Chondrocyte (in vitro differentiated cells): ENCODE measurements around the gene MYO1A. TPM values are rescaled to one million over a fixed set of nuclear protein-coding genes. Genes with fewer than 3 reads are reported as not detected.
A peak's percentile ranks its signal among the peaks of the same experiment; 100 is the strongest.

Experiments
- DNase-seq: peaks from one replicate; pipeline ENCODE4 v3.0.0; 2021; ENCODE audit warnings: mixed read lengths, low spot score
- H3K27ac Mint-ChIP-seq: one replicate; pipeline ENCODE4 v1.8.0; 2021; ENCODE audit warnings: mild to moderate bottlenecking, moderate library complexity, mixed read lengths; ENCODE audit not compliant: unreplicated experiment
- H3K27me3 Mint-ChIP-seq: 2 replicates; pipeline ENCODE4 v1.8.0; 2021; ENCODE audit warnings: low read depth, mixed read lengths
- H3K36me3 Mint-ChIP-seq: 2 replicates; pipeline ENCODE4 v1.8.0; 2021; ENCODE audit warnings: low read depth, mixed read lengths
- H3K4me1 Mint-ChIP-seq: 2 replicates; pipeline ENCODE4 v1.8.0; 2021; ENCODE audit warnings: low read depth, mild to moderate bottlenecking, mixed read lengths
- H3K4me3 Mint-ChIP-seq: one replicate; pipeline ENCODE4 v1.8.0; 2021; ENCODE audit warnings: mild to moderate bottlenecking, moderate library complexity, mixed read lengths; ENCODE audit not compliant: unreplicated experiment
- H3K9me3 Mint-ChIP-seq: 2 replicates; pipeline ENCODE4 v1.8.0; 2021; ENCODE audit warnings: low read depth, mixed read lengths
- CTCF ChIP-seq: fragments of 200-600 bp; sonication (generic); IDR thresholded peaks from 2 replicates; pipeline ENCODE4 v1.5.0; 2021; ENCODE audit warnings: antibody characterized with exemption, mild to moderate bottlenecking, moderate library complexity
- total RNA-seq: library from RNA; stranded (reverse); gene quantifications from 3 replicates; pipeline ENCODE4 v1.2.1, GENCODE V29; 2021

MYO1A gene
- total RNA-seq, 1 donor from 2014 or later = not detected

- H3K27ac Mint-ChIP-seq = peak overlapping the region; percentile 74
- TF ChIP-seq CTCF = no peak
- H3K36me3 Mint-ChIP-seq = peaks cover 16% of the 10 kb centered on the region
- DNase-seq = no peak
- H3K4me1 Mint-ChIP-seq = peaks cover 38% of the 10 kb centered on the region
- H3K9me3 Mint-ChIP-seq = no peaks in the 10 kb centered on the region
- H3K4me3 Mint-ChIP-seq = no peak overlapping the region
- no peaks in the 10 kb centered on the region for H3K27me3 Mint-ChIP-seq
Observed at GRCh38 chr12:57096099-57096572, 46.2 kb upstream of the MYO1A start.

- Mint-ChIP-seq H3K27ac (peak overlapping the region; percentile 57), H3K27me3 (no peaks in the 10 kb centered on the region), H3K36me3 (peaks cover 19% of the 10 kb centered on the region), H3K4me3 (no peak overlapping the region), H3K9me3 (no peaks in the 10 kb centered on the region), H3K4me1 (peaks cover 45% of the 10 kb centered on the region)
- no peak for TF ChIP-seq CTCF
- no peak for DNase-seq
Observed at GRCh38 chr12:57095440-57095839, 45.5 kb upstream of the MYO1A start.

GRCh38 chr12:57094208-57095160 is 44.6 kb upstream of the MYO1A start:
- TF ChIP-seq CTCF = no peak
- Mint-ChIP-seq H3K27me3 (no peaks in the 10 kb centered on the region), H3K4me1 (peaks cover 51% of the 10 kb centered on the region), H3K9me3 (no peaks in the 10 kb centered on the region), H3K4me3 (no peak overlapping the region), H3K27ac (peak overlapping the region; percentile 93), H3K36me3 (peaks cover 17% of the 10 kb centered on the region)
- DNase-seq = no peak

- DNase-seq = no peak
- peak; percentile 79 for TF ChIP-seq CTCF
- no peaks in the 10 kb centered on the region for H3K27me3 Mint-ChIP-seq
Observed at GRCh38 chr12:57093415-57094207, 43.7 kb upstream of the MYO1A start.

GRCh38 chr12:57092876-57093414 is 43.0 kb upstream of the MYO1A start:
- Mint-ChIP-seq H3K4me3 (no peak overlapping the region), H3K4me1 (peaks cover 55% of the 10 kb centered on the region), H3K27me3 (no peaks in the 10 kb centered on the region), H3K27ac (peak overlapping the region; percentile 74), H3K36me3 (peaks cover 16% of the 10 kb centered on the region), H3K9me3 (no peaks in the 10 kb centered on the region)
- no peak for TF ChIP-seq CTCF
- no peak for DNase-seq

More at GRCh38 chr12:57093415-57094207, 43.7 kb upstream of the MYO1A start:
- Mint-ChIP-seq H3K27ac (peak overlapping the region; percentile 93), H3K36me3 (peaks cover 16% of the 10 kb centered on the region), H3K9me3 (no peaks in the 10 kb centered on the region), H3K4me3 (peak overlapping the region; percentile 42), H3K4me1 (peaks cover 51% of the 10 kb centered on the region)
